AG04449 (cell line): ENCODE results near the gene SYK.

Experiments used
- CTCF ChIA-PET: fragments of 350-600 bp; formaldehyde crosslinking; extraction: SDS; loops from one replicate; lab custom pipeline; 2021; ENCODE audit warnings: antibody characterized with exemption; lab: Yijun Ruan, JAX
- POLR2A ChIA-PET: fragments of 400-600, 350-600 bp; formaldehyde crosslinking; extraction: SDS; loops from one replicate; lab custom pipeline; 2020; ENCODE audit warnings: antibody characterized with exemption, inconsistent platforms; lab: Yijun Ruan, JAX
- DNase-seq: peaks from one replicate; pipeline ENCODE4 v3.0.0-alpha.2; 2010; ENCODE audit warnings: low read depth, low spot score
- H3K4me3 ChIP-seq: 2 replicates; pipeline ENCODE4 v1.5.1; 2011; ENCODE audit warnings: low read depth, mild to moderate bottlenecking, control low read depth, low read length
- CTCF ChIP-seq: IDR thresholded peaks from one replicate; pipeline ENCODE4 v1.5.1; 2011; ENCODE audit warnings: mild to moderate bottlenecking, moderate library complexity, low read length, control low read depth, inconsistent platforms; ENCODE audit not compliant: insufficient read depth; ENCODE audit errors: missing control alignments

Gene SYK

GRCh38 chr9:90901933-90902332, 100.3 kb downstream of the SYK start:
- POLR2A ChIA-PET = no interaction called here
- DNase-seq = no peak
- no peak for TF ChIP-seq CTCF
- H3K4me3 ChIP-seq = no peak overlapping the region
- CTCF ChIA-PET = no interaction called here

- CTCF ChIA-PET = interaction anchor here (2.8 kb wide), 1 partner anchor 11 kb away, joined by 24 read pairs; no protein-coding TSS in a partner anchor
- H3K4me3 ChIP-seq = no peak overlapping the region
- no peak for DNase-seq
- TF ChIP-seq CTCF = no peak
- POLR2A ChIA-PET = no interaction called here
Observed at GRCh38 chr9:90903766-90904424, 102.3 kb downstream of the SYK start.

GRCh38 chr9:90904706-90905478, 103.3 kb downstream of the SYK start:
- no peak overlapping the region for H3K4me3 ChIP-seq
- no peak for TF ChIP-seq CTCF
- CTCF ChIA-PET = interaction anchor here (1.4 to 2.8 kb wide), 2 partner anchors 10 to 522 kb away, joined by 4 to 24 read pairs; no protein-coding TSS in a partner anchor
- DNase-seq = no peak
- POLR2A ChIA-PET = no interaction called here

GRCh38 chr9:90905822-90906221, 104.2 kb downstream of the SYK start:
- POLR2A ChIA-PET = no interaction called here
- H3K4me3 ChIP-seq = no peak overlapping the region
- no peak for TF ChIP-seq CTCF
- CTCF ChIA-PET = interaction anchor here (0.8 to 2.8 kb wide), 4 partner anchors 8 to 521 kb away, joined by 3 to 24 read pairs (median 4); no protein-coding TSS in a partner anchor
- DNase-seq = no peak

- POLR2A ChIA-PET = no interaction called here
- TF ChIP-seq CTCF = no peak
Observed at GRCh38 chr9:90906316-90907055, 104.9 kb downstream of the SYK start.

More at GRCh38 chr9:90906316-90907055, 104.9 kb downstream of the SYK start:
- no peak for DNase-seq
- no peak overlapping the region for H3K4me3 ChIP-seq
- CTCF ChIA-PET = interaction anchor here (1.4 to 2.8 kb wide), 3 partner anchors 8 to 520 kb away, joined by 4 to 24 read pairs (median 4); no protein-coding TSS in a partner anchor
